ENCODE measurements around the gene APBB2.

Gene APBB2

GRCh38 chr4:41185614-41186592, 28.4 kb downstream of the APBB2 start:
- peak; percentile 39 for DNase-seq

- no peak for DNase-seq
Observed at GRCh38 chr4:41184009-41184408, 30.3 kb downstream of the APBB2 start.

- no peak for DNase-seq
Observed at GRCh38 chr4:41183021-41183553, 31.3 kb downstream of the APBB2 start.

GRCh38 chr4:41181037-41181436, 33.3 kb downstream of the APBB2 start:
- no peak for DNase-seq

- no peak for DNase-seq
Observed at GRCh38 chr4:41179498-41180195, 34.7 kb downstream of the APBB2 start.

GRCh38 chr4:41178372-41179370, 35.7 kb downstream of the APBB2 start:
- DNase-seq: peak; percentile 90

- peak; percentile 90 for DNase-seq
Observed at GRCh38 chr4:41177016-41177415, 37.3 kb downstream of the APBB2 start.

GRCh38 chr4:41176340-41176739, 38.0 kb downstream of the APBB2 start:
- peak; percentile 79 for DNase-seq

- DNase-seq: peak; percentile 28
Observed at GRCh38 chr4:41175794-41176193, 38.5 kb downstream of the APBB2 start.

GRCh38 chr4:41174444-41174843, 39.9 kb downstream of the APBB2 start:
- peak; percentile 22 for DNase-seq

- DNase-seq: no peak
Observed at GRCh38 chr4:41172786-41173185, 41.6 kb downstream of the APBB2 start.

GRCh38 chr4:41169256-41169800, 45.0 kb downstream of the APBB2 start:
- DNase-seq: no peak

- no peak for DNase-seq
Observed at GRCh38 chr4:41167191-41167590, 47.2 kb downstream of the APBB2 start.

GRCh38 chr4:41164405-41164804, 49.9 kb downstream of the APBB2 start:
- DNase-seq: no peak

GRCh38 chr4:41161355-41161754, 53.0 kb downstream of the APBB2 start:
- DNase-seq: no peak

- DNase-seq: peak; percentile 68
Observed at GRCh38 chr4:41160856-41161255, 53.5 kb downstream of the APBB2 start.

GRCh38 chr4:41160012-41160789, 54.1 kb downstream of the APBB2 start:
- DNase-seq: peak; percentile 97

GRCh38 chr4:41158756-41159155, 55.6 kb downstream of the APBB2 start:
- no peak for DNase-seq

GRCh38 chr4:41158274-41158673, 56.1 kb downstream of the APBB2 start:
- DNase-seq: no peak

GRCh38 chr4:41157009-41157408, 57.3 kb downstream of the APBB2 start:
- no peak for DNase-seq

- peak; percentile 88 for DNase-seq
Observed at GRCh38 chr4:41156574-41156973, 57.8 kb downstream of the APBB2 start.

All from EL (cell line).